IPS-11a (cell line): ENCODE results near the gene C5orf15.

Experiments
- H3K4me3 ChIP-seq: one replicate; pipeline ENCODE4 v1.5.1; 2013; ENCODE audit warnings: low read depth, low read length, control low read depth

Gene C5orf15

DNA sequence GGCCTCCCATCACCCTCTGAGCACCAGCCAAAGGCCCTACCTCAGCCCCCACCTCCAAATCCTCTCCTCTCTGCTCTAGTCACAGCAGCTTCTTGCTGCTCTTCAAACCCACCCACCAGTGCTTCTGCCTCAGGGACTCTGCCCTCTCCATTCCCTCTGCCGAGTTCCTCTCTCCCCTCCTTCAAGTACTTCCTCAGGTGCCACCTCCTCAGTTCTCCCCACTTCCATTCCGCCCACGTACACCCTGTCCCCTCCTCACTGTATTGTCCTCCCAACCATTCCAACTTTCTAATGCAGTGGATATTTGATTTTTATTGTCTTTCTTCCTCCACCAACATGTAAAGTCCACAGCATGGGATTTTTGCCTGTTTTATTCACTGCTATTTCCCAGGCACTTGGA, 43.2 kb downstream of the C5orf15 start:
- H3K4me3 ChIP-seq: no peak overlapping the region

DNA sequence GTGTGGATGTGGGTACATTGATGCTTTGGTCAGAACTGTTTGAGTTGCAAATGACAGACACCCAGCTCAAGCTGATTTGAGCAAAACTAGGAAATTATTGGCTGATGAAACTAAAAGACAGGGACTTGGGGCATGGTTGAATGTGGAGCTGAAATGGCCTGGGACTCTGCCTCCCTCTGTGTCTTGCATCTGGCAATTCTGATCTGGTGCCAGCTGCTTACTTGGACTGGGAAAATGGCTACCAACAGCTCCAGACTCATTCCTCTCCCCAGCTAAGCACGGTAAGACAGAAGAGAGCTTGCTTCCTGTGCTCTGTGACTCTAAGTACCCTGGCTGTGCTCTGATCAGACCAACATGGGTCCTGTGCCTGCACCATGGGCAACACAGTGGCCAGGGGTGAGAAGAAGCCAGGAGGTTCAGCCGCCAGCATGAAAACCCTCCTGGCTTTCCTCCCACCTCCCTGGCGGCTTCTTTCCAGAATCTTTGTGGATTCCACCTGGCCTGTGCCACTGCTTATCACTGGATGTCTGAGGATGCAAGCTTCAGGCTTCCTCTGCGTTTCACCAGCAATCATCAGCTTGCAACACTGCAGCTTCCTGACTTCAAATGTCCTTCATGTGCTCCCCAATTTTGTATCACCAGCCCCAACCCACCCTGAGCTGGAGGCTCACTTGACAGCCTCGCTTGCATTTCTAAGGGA, 44.1 kb downstream of the C5orf15 start:
- no peak overlapping the region for H3K4me3 ChIP-seq

DNA sequence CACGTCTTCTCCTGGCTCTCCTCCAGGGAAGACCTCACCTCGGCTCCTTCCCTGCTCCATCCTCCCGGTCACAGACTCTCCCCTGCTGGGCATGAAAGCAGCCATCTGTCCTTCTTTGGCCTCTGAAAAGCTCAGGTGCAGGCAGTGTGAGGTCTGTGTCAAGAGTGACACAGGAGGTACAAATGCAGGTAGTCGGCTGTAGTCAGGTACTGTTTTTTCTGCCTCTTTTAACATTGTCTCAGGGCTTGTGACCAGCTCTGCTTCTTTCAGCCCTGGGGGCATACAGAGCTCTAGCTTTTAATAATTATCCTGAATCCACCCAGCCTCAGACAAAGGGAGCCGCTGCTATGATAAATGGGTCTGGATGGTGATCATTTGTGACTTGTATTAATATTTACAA, 46.4 kb downstream of the C5orf15 start:
- H3K4me3 ChIP-seq: no peak overlapping the region

DNA sequence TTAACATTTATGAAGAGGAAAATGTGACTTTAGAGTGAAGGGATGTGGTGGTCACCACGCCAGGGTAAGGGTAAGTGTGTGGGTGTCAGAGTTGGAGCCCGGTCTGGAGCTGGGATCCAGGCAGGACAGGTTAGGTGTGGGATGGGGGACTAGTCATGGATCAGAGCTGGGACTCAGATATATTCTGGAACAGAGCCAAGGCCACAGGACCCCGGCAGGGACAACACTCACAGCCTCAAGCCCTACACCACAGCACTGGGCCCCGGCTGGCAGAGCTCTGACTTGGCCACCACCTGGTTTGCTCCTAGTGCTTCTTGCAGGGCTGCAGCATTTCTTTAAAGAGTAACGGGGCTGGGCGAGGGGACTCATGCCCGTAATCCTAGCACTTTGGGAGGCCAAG, 47.4 kb downstream of the C5orf15 start:
- no peak overlapping the region for H3K4me3 ChIP-seq

DNA sequence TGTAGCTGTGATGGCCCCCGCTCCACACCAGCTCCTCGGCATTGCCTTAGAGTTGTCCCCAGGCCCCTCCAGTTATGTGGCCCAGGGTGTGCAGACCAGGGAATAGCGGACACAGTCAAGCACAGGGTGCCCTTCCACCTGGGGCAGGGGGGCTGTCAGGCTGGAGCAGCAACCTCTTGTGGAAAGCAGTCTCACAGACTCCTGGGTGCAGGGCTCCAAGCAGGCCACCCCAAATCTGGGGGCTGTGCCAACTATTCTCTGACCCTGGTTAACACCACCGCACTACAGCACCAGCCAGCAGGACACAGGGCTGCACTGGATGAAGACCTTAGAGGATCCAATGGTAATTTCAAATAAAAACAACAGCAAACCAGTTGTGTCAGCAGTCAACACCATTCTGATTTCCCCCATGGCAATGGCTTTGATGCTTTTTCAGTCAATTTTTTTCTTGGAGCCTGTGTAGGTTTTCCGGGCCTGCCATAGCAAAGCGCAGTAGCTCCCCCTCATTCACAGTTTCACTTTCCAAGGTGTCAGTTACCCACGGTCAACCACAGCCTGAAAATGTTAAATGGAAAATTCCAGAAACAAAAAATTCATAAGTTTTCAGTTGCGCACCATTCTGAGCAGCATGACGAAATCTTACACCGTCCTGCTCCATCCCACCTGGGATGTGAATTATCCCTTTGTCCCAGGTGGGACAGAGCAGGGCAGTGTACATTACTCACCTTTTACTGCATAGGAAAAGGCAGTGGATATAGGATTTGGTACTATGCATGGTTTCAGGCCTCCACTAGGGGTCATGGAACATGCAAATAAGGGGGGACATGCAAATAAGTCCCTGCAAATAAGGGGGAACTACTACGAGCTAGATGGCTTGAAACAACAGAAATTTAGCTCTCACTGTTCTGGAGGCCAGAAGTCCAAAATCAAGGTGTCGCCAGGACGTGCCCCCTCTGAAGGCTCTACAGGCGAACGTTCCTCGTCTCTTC, 49.0 kb downstream of the C5orf15 start:
- no peak overlapping the region for H3K4me3 ChIP-seq

DNA sequence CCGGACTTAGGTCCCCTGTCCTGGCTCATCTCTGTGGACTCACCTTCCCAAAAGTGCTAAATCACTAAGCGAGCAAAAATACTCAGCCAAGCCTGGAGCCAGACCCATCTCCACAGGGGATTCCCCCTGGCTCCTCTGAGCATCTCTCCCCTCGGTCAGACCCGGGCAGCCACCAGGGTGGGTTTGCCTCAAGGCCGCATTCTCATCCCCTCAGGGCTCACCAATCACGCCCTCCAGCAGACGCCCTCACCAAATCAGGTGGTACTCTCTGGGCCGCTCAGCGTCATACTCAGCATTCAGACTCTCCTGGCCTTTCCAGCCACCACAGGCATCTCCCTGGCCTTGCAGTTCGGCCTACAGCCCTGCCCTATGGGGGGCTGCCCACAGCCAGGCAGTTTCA, 49.7 kb downstream of the C5orf15 start:
- H3K4me3 ChIP-seq: no peak overlapping the region

DNA sequence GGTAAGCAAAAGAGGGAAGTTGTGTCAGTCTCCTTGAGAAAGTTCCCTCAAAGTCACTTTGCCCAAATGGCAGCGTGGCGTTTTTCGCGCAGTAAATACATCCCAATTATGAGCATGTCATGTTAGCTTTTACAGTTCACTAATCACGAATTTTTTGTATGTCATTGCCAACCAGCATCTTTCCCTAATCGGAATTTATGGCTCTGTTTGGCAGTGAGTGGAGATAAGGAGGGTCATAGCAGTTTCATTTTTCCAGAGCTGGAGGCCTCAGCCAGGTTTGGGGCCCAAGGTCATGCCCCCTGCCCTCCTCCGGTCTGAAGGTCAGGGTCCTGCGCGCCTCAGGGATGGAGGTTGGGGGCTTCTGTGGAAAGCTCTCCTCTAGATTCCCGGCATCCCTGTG, 50.1 kb downstream of the C5orf15 start:
- H3K4me3 ChIP-seq: no peak overlapping the region

DNA sequence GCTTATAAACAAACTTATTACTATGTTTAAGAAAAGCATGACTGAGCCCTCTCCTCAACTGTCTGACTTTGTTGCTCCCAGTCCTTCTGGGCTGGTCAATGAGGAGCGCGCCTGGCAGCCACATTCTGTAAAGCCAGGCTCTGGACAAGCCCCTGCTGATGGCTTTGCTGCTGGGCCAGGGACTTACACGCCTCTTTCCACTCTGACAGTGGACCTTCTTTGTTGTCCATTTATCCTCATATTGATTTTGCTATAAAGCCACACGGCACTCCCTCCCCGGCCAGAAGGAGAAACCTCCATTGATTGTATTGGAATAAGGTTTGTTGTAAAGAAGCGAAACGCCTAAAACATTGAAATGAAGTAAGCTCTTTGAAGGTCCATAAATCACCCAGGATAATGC, 50.6 kb downstream of the C5orf15 start:
- no peak overlapping the region for H3K4me3 ChIP-seq

DNA sequence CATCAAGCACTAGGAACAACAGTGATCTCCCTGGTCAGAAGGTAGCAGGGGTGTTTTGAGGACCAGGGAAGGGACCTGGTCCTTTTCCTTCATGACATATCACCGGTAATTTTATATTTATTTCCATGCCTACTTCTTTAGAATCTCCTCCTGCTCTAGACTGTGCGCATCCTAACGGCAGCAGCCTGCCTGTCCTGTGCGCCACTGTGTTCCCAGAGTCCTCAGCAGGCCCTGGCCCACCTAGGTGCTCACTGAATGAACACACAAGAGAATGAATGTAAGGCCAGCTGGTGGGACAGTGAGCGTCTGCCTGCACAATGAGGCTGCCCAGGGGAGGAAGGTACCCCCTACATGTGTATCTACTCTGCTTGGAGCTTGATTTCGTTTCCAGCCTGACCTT, 51.5 kb downstream of the C5orf15 start:
- H3K4me3 ChIP-seq: no peak overlapping the region

DNA sequence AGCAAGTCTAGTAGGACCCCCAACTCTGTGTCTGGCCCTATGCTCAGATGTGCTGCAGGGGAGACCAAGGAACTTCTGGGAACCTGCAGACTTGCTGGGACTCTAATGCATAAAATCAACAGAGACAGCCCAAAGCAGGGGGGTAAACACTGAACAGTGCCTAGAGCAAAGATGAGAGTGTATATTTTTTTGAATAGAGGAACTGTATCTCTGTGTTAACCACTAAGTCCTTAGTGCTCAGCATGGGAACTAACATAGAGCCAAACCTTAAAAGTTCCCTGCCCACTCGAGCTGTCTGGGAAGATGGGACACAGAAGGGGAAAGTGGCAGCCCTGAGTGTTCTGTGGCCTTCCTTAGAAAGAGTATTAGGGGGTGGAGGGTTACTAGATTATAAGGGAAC, 51.9 kb downstream of the C5orf15 start:
- H3K4me3 ChIP-seq: no peak overlapping the region

DNA sequence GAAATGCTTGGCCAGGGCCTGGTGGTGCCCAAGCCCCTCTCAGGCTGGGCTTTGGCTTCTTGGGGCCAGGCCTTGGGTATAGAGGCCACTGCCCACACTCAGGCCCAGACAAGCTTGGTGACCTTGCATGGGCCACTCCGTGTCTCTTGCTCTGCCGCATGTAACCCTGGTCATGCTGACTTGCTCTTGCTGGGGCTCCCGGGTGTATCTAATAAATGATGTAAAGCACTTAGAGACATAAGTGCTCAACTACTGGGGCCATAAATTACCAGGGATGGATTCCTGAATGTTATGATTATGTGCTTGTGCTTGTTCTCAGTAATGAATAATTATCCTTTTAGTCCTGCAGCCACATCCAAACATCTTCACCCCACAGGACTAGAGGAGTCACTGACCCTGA, 54.0 kb downstream of the C5orf15 start:
- H3K4me3 ChIP-seq: no peak overlapping the region

DNA sequence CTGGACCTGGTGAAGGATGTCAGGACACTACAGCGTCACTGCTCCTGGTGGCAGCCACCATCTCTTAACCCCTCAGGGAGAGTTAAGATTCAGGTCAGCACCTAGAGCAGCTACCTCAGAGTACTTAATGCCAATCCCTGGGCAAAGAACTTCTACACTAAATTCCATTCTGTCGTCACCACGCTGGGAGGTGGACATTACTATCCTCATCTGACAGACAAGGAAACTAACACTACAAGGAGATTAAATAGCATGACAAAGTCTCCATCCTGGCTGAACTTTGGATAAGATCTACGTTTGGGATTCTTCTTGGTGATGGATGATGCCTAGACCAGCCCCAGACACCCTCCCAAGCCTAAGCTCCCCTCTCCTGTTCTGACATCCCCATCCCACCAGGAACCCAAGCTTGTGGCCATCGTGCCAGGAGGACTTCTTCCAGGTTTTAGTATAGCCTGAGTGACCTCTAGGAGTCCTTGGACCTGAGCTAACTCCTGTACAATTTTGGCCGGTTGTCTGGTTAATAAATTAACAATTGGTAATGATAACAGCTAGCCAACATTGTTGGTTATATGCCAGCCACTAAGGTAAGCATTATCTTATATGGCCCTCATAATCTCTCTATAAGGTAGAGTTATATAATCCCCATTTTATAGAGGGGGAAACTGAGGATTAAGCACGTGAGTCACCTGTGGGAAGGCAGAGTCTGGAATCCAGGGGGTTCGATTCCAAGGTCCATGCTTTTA, 54.8 kb downstream of the C5orf15 start:
- no peak overlapping the region for H3K4me3 ChIP-seq

DNA sequence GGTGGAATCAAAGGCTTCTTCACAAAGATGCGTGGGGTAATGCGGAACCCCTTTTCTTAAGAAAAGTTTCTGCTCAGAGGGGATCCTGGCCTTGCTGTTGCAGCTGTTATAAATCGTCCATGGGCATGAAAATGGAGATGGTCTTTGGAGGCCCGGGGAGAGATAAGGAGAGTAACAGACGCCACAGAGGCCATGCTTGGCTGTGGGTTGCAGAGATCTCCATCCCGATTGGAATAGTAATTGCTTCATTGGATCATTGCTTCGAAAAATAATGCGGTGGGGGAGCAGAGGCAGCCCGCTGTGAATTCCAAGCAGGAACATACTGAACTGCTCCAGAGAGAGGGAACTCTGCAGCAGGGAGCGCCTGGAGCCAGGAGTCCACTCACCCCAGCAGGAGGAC, 55.5 kb downstream of the C5orf15 start:
- H3K4me3 ChIP-seq: no peak overlapping the region

DNA sequence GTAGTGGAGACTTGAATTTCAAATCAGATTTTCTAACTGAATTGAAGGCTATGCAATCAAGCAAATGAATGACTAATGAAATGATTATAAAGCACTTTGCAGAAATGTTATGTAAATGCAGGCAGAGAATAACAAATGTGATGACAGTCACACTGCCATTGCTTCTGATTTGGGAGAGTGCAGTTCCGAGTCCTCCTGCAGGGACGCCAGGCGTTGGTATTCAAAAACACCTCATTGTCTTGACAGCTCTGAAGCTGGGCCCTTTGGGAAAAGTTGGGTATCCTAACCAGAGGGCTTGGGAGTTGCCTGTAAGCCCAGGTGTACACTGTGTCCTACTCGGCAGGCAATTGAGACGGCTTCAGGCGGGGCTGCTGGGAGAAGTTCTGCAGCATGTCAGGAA, 57.9 kb downstream of the C5orf15 start:
- H3K4me3 ChIP-seq: no peak overlapping the region

DNA sequence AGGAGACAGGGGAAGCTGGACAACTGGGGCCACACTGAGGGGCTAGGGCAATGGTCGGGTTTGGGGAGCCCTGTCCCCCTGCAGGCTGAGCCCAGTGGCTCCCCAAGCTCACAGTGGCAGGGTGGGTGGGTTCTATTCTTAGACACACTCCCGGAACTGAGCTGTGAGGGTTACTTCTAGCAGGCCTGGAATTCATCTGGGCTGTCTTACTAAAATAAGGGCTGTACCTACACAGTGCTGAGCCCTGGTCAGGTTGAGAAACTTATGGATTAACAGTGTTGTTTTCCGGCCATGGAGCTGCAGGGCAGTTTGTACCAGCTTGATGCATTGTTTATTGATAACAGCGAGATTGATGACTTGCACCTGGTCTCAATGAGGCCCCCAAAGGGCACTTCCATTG, 58.8 kb downstream of the C5orf15 start:
- no peak overlapping the region for H3K4me3 ChIP-seq

DNA sequence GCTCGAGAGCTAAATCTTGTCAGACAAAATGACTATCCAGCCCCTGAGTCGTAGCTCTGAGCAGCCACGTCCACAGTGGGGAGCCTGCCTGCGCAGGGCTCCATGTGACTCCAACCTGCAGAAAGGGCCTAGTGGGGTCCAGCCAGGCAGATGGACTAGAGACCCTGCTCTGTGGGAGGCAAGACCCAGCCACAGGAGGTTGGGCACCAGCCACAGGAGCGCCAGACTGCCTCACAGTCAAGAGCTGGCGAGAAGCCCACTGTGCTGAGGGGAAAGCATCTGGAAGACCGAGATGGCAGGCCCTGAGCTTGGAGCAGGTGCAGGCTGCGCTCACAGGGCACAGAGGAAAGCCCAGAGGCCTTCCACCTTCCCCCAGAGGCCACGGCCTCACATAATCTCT, 61.4 kb downstream of the C5orf15 start:
- no peak overlapping the region for H3K4me3 ChIP-seq

DNA sequence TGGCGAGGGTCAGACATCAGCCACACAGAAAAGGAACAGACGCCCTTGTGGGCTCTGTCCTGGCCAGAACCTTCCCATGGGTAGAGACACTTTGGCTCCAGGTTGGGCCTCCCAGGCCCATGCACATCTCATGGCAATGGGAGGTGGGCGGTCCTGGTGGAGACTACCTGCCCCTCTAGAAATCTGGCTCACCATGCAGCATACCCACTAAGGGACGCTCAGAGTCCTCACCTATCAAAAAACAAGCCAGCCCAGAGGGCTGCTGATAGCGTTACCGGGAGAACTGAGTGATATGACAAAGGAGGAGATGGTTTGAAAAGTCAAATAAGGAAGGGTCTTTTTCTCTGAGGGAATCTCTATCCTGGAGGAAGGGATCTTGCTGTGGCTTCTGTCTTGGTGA, 62.1 kb downstream of the C5orf15 start:
- no peak overlapping the region for H3K4me3 ChIP-seq
